Measurements from ENCODE around the gene TWIST2.

TWIST2 gene

GRCh38 chr2:238861013-238861730 is 13.3 kb downstream of the TWIST2 start:
- H3K4me3 Mint-ChIP-seq: no peak overlapping the region
- H3K27ac Mint-ChIP-seq: no peak overlapping the region
- H3K9me3 Mint-ChIP-seq: no peaks in the 10 kb centered on the region
- DNase-seq (ENCODE audit: low spot score in 2 of 2): no peak
- ATAC-seq: no peak
- H3K36me3 Mint-ChIP-seq: no peaks in the 10 kb centered on the region
- H3K4me1 Mint-ChIP-seq: no peaks in the 10 kb centered on the region

GRCh38 chr2:238861766-238862315 is 14.0 kb downstream of the TWIST2 start:
- no peak overlapping the region for H3K27ac Mint-ChIP-seq
- no peak for ATAC-seq

GRCh38 chr2:238862701-238863100 is 14.8 kb downstream of the TWIST2 start:
- H3K9me3 Mint-ChIP-seq: no peaks in the 10 kb centered on the region
- no peaks in the 10 kb centered on the region for H3K36me3 Mint-ChIP-seq
- DNase-seq (ENCODE audit: low spot score in 2 of 2) (no peak), ATAC-seq (no peak)
- no peak overlapping the region for H3K4me3 Mint-ChIP-seq
- no peak overlapping the region for H3K27ac Mint-ChIP-seq
- no peaks in the 10 kb centered on the region for H3K4me1 Mint-ChIP-seq

More at GRCh38 chr2:238861766-238862315, 14.0 kb downstream of the TWIST2 start:
- Mint-ChIP-seq H3K4me3 (no peak overlapping the region), H3K36me3 (no peaks in the 10 kb centered on the region), H3K4me1 (no peaks in the 10 kb centered on the region), H3K9me3 (no peaks in the 10 kb centered on the region)
- no peak for DNase-seq (ENCODE audit: low spot score in 2 of 2)

GRCh38 chr2:238863231-238863630 is 15.3 kb downstream of the TWIST2 start:
- ATAC-seq: no peak
- Mint-ChIP-seq H3K4me3 (no peak overlapping the region), H3K9me3 (no peaks in the 10 kb centered on the region), H3K36me3 (no peaks in the 10 kb centered on the region), H3K27ac (no peak overlapping the region), H3K4me1 (no peaks in the 10 kb centered on the region)
- DNase-seq (ENCODE audit: low spot score in 2 of 2): no peak

GRCh38 chr2:238863749-238864206 is 15.9 kb downstream of the TWIST2 start:
- Mint-ChIP-seq H3K4me3 (no peak overlapping the region), H3K27ac (no peak overlapping the region), H3K9me3 (no peaks in the 10 kb centered on the region)

DNA sequence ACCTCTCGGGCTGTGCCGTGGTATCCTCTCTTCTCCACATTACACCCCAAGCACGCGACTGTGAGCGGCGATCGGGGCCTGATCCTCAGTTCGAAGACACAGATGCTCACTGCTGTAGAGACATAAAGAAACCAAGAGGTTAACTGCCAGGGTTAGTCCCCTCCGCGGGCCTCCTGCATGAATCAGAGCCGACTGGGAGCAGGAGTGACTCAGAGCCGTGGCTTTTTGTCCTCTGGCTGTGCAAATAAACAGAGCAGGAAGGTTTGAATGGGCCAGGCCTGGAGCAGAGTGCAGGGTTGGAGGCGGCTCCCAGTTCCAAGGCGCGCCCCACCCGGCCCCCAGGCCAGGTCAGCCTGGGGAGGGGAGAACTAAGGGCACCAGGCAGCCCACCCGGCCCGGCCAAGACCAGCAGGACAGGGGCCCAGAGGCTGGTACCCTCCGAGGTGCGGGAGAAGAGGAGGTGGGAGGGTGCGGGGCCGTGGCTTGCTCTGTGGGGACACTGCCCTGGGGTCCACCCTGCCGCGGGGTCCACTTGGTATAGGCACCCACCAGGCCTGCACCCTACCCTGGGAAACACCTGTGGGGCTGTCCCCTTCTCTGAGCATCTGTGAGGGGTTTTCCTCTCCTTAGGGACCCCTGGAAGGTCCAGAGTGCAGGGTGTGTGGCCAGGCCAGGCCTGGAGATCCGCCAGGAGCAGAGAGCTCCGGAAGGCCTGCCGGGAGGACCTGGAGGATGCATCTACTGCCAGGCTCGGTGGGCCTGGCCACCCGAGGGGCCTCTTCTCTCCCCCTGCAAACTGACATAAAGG is 16.5 kb downstream of the TWIST2 start:
- H3K36me3 Mint-ChIP-seq: no peaks in the 10 kb centered on the region
- ATAC-seq: peak; percentile 83
- no peak overlapping the region for H3K27ac Mint-ChIP-seq
- no peak overlapping the region for H3K4me3 Mint-ChIP-seq
- H3K9me3 Mint-ChIP-seq: no peaks in the 10 kb centered on the region
- DNase-seq (ENCODE audit: low spot score in 2 of 2): no peak
- H3K4me1 Mint-ChIP-seq: no peaks in the 10 kb centered on the region

More at GRCh38 chr2:238863749-238864206, 15.9 kb downstream of the TWIST2 start:
- DNase-seq (ENCODE audit: low spot score in 2 of 2) (no peak), ATAC-seq (no peak)
- H3K36me3 Mint-ChIP-seq: no peaks in the 10 kb centered on the region
- no peaks in the 10 kb centered on the region for H3K4me1 Mint-ChIP-seq

DNA sequence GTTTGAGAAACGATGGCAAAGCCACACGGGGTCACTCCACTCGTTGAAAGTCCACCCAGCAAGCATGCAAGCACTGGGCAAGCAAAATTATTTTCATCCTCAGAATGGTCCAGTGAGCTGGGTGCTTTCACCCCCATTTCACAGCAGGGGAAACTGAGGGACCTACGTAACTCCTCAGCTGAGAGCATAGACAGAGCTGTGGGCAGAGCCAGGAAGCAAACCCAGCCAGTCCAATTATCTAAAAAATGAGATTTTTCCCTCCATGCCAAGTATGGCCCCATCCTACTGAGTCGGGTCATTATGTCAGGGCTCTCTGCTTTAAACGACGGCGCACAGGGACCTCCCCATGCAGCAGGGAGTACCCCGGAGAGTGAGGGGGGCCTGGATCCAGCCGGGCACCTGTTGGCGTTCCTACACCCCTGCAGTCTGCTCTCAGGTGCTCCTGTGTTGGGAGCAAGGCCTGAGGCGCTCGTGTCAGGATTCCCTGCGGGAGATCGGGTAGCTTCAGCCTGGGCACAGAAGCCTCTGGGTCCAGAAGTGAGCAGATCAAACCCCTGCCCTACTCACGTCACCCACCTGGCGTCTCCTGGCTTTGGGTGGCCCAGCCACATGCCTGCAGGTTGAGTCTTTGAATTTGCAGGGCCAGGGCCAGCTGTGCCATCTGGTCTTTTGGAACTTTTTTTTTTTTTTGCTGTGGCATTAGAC is 17.3 kb downstream of the TWIST2 start:
- Mint-ChIP-seq H3K4me3 (no peak overlapping the region), H3K4me1 (no peaks in the 10 kb centered on the region), H3K36me3 (peaks cover 7% of the 10 kb centered on the region), H3K9me3 (no peaks in the 10 kb centered on the region), H3K27ac (no peak overlapping the region)
- ATAC-seq (no peak), DNase-seq (ENCODE audit: low spot score in 2 of 2) (no peak)

- no peaks in the 10 kb centered on the region for H3K9me3 Mint-ChIP-seq
- no peaks in the 10 kb centered on the region for H3K4me1 Mint-ChIP-seq
- no peak overlapping the region for H3K4me3 Mint-ChIP-seq
- DNase-seq (ENCODE audit: low spot score in 2 of 2) (no peak), ATAC-seq (no peak)
- H3K36me3 Mint-ChIP-seq: peaks cover 7% of the 10 kb centered on the region
- H3K27ac Mint-ChIP-seq: no peak overlapping the region
Observed at GRCh38 chr2:238865744-238866355, 18.0 kb downstream of the TWIST2 start.

DNA sequence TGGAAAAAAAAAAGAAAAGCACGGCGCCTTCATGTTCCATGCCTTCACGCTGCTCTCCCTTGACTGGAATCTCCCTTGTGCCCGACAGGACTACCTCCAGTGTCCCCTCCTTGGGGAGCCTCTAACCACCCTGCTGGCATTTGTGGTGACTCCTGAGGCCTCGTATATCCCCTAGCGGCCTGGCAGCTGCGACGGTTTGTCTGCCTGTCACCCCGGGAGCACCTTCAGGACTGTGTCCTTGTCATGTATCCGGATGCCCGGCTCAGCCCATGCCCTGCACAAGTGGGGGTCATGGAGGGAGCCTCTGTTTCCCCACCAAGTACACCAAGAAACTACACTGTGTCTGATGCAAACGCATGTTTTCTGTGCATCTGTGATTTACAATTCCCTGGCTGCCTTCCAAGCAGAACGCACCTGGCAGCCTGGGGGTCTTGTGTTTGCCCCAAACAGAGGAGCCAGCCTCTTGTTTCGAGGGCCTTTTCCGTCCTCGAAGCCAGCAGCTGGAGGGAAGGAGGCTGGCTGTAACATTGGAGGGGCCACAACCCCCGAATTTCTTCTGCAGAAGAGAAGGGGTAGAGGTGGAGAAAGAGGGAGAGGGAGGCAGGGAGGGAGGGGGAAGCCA is 18.9 kb downstream of the TWIST2 start:
- Mint-ChIP-seq H3K4me1 (no peaks in the 10 kb centered on the region), H3K4me3 (no peak overlapping the region), H3K27ac (no peak overlapping the region), H3K36me3 (peaks cover 7% of the 10 kb centered on the region), H3K9me3 (no peaks in the 10 kb centered on the region)
- DNase-seq (ENCODE audit: low spot score in 2 of 2) (no peak), ATAC-seq (no peak)

GRCh38 chr2:238868067-238868524 is 20.2 kb downstream of the TWIST2 start:
- Mint-ChIP-seq H3K27ac (no peak overlapping the region), H3K36me3 (peaks cover 7% of the 10 kb centered on the region), H3K9me3 (no peaks in the 10 kb centered on the region), H3K4me3 (no peak overlapping the region), H3K4me1 (no peaks in the 10 kb centered on the region)
- no peak for DNase-seq (ENCODE audit: low spot score in 2 of 2)
- no peak for ATAC-seq

DNA sequence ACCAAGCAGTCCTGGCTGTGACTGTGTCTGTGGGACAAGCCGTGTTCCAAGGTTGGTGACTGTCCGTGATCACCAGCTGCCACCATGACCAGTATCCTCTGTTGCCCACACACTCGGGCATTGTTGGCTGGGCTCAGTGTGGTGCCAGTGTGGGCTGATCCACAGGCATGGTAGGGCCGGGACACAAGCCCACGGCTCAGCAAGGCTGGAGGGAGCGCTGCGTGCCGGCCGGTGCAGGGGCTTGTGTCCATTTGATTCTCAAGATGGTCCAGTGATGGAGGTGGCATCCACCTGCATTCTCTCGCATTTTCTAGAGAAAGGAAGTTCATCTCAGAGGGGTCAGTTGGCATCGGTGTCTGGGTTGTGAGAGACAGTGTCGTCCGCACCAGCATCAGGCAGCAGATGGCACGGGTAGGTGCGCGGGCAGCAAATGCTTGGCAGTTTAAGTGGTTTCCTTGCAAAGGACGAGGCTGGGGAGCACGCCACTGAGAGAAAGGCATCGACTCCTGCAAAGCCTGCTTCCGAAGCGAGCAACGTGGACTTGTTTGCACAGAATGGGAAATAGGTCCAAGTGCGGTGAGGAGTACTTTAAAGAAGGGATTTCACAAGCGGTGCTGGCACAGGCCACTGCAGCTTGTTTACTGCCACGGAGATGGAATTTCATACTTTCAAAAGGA is 20.9 kb downstream of the TWIST2 start:
- Mint-ChIP-seq H3K36me3 (peaks cover 7% of the 10 kb centered on the region), H3K4me1 (no peaks in the 10 kb centered on the region), H3K4me3 (no peak overlapping the region), H3K9me3 (no peaks in the 10 kb centered on the region), H3K27ac (no peak overlapping the region)
- DNase-seq (ENCODE audit: low spot score in 2 of 2) (no peak), ATAC-seq (no peak)

DNA sequence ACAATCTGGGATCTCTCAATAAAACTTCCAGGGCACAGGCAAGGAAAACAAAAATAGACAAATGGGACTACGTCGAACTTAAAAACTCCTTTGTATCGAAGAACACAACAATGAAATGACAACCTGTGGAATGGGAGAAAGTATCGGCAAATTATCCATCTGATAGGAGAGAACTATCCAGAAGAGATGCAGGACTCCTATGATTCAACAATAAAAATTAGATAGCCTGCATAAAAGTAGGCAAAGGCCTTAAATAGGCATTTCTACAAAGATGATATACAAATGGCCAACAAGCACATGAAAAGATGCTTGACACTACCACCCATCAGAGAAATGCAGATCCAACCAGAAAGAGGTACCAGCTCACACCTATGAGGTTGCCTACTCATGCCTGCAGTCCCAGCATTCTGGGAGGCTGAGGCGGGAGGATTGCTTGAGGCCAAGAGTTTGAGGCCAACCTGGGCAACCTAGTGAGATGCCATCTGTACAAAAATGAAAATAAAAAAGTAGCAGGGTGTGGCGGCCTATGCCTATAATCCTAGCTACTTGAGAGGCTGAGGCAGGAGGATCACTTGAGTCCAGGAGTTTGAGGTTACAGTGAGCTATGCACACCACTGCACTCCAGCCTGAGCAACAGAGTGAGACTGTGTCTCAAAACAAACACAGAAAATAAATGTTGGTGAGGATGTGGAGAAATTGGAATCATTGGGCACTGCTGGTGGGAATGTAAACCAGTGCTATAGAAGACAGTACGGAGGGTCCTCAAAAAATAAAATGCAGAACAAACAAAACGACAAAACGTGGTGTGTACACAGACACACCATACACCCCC is 21.6 kb downstream of the TWIST2 start:
- Mint-ChIP-seq H3K27ac (peak overlapping the region; percentile 29), H3K36me3 (peaks cover 7% of the 10 kb centered on the region), H3K4me1 (no peaks in the 10 kb centered on the region), H3K4me3 (no peak overlapping the region), H3K9me3 (no peaks in the 10 kb centered on the region)
- peak; percentile 48 for ATAC-seq
- no peak for DNase-seq (ENCODE audit: low spot score in 2 of 2)

- no peaks in the 10 kb centered on the region for H3K9me3 Mint-ChIP-seq
- peaks cover 7% of the 10 kb centered on the region for H3K36me3 Mint-ChIP-seq
- peak overlapping the region; percentile 29 for H3K27ac Mint-ChIP-seq
- H3K4me3 Mint-ChIP-seq: no peak overlapping the region
- DNase-seq (ENCODE audit: low spot score in 2 of 2) (no peak), ATAC-seq (no peak)
- H3K4me1 Mint-ChIP-seq: no peaks in the 10 kb centered on the region
Observed at GRCh38 chr2:238870261-238870660, 22.4 kb downstream of the TWIST2 start.

All from stimulated activated effector memory CD8-positive, alpha-beta T cell treated with anti-CD3 and anti-CD28 coated beads, Interleukin-12 subunit alpha, Interleukin-12 subunit beta, amount 100 ng/mL, for 72 hours (primary cell).